CD14-positive monocyte (primary cell): Measurements from ENCODE around the gene NAGS. TPM values are rescaled to one million over a fixed set of nuclear protein-coding genes. Genes with fewer than 3 reads are reported as not detected.

Experiments used
- DNase-seq, 3 donors: peaks; one replicate each; pipeline ENCODE4 v3.0.0-alpha.2; 2011 to 2022
- H2AFZ ChIP-seq: 2 replicates; pipeline ENCODE4 v1.6.0; 2012; ENCODE audit warnings: mild to moderate bottlenecking, low read depth, low read length, inconsistent platforms; ENCODE audit not compliant: insufficient read depth, poor library complexity, severe bottlenecking
- H3K27ac ChIP-seq, 2 donors: 1 replicate in 1 of 2; 2 replicates in 1 of 2; pipeline ENCODE4 v1.5.1; 2012 to 2013; ENCODE audit warnings: low read length in 2 of 2, control low read depth in 1 of 2, inconsistent platforms in 1 of 2, low read depth in 1 of 2, mild to moderate bottlenecking in 1 of 2
- H3K27me3 ChIP-seq, 2 donors: one replicate each; pipeline versions ENCODE4 v1.6.0 to v1.6.1; 2011 to 2013; ENCODE audit warnings: low read length in 2 of 2; ENCODE audit not compliant: control insufficient read depth in 2 of 2, insufficient read depth in 2 of 2
- H3K36me3 ChIP-seq, 2 donors: replicated peaks in 1 of 2; 1 replicate in 1 of 2; 2 replicates in 1 of 2; pipeline versions ENCODE4 v1.5.1 to v1.6.1; 2012 to 2013; ENCODE audit warnings: low read length in 2 of 2, control low read depth in 1 of 2, inconsistent platforms in 1 of 2, mild to moderate bottlenecking in 1 of 2; ENCODE audit not compliant: insufficient read depth in 2 of 2, control insufficient read depth in 1 of 2
- H3K4me1 ChIP-seq, 2 donors: 1 replicate in 1 of 2; 2 replicates in 1 of 2; pipeline versions ENCODE4 v1.5.1 to v1.6.1; 2012 to 2013; ENCODE audit warnings: low read length in 2 of 2, control low read depth in 1 of 2, inconsistent platforms in 1 of 2, mild to moderate bottlenecking in 1 of 2, moderate library complexity in 1 of 2; ENCODE audit not compliant: insufficient read depth in 2 of 2, control insufficient read depth in 1 of 2
- H3K4me2 ChIP-seq: replicated peaks from 2 replicates; pipeline ENCODE3; 2012; ENCODE audit warnings: low read length, moderate library complexity, mild to moderate bottlenecking; ENCODE audit not compliant: poor library complexity, severe bottlenecking; ENCODE audit errors: extremely low read depth
- H3K4me3 ChIP-seq, 3 experiments: fragments of 200-600 bp in 1 of 3; sonication (generic) in 1 of 3; replicated peaks in 1 of 3; 1 replicate in 2 of 3; 2 replicates in 1 of 3; pipeline ENCODE4 v1.5.1; 2011 to 2013; ENCODE audit warnings: low read length in 3 of 3, mild to moderate bottlenecking in 3 of 3, control low read depth in 2 of 3, low read depth in 2 of 3, inconsistent platforms in 1 of 3, moderate library complexity in 1 of 3
- H3K79me2 ChIP-seq: 2 replicates; pipeline ENCODE4 v1.6.0; 2012; ENCODE audit warnings: mild to moderate bottlenecking, control low read depth, inconsistent platforms, low read length, moderate library complexity; ENCODE audit not compliant: insufficient read depth
- H3K9ac ChIP-seq: 2 replicates; pipeline ENCODE4 v1.6.0; 2017; ENCODE audit warnings: low read length, mild to moderate bottlenecking; ENCODE audit not compliant: insufficient read depth, poor library complexity, severe bottlenecking
- H3K9me3 ChIP-seq, 2 donors: replicated peaks in 1 of 2; 1 replicate in 1 of 2; 2 replicates in 1 of 2; pipeline versions ENCODE4 v1.5.1 to v1.6.1; 2012 to 2013; ENCODE audit warnings: low read length in 2 of 2, control low read depth in 1 of 2; ENCODE audit not compliant: control insufficient read depth in 1 of 2, insufficient read depth in 1 of 2
- H4K20me1 ChIP-seq: 2 replicates; pipeline ENCODE4 v1.6.0; 2012; ENCODE audit warnings: mild to moderate bottlenecking, low read length, control low read depth, moderate library complexity; ENCODE audit not compliant: insufficient read depth
- H3K27ac Mint-ChIP-seq, 7 donors: one replicate each; pipeline ENCODE4 v1.8.0; 2020; ENCODE audit warnings: mild to moderate bottlenecking in 7 of 7, mixed read lengths in 7 of 7, moderate library complexity in 6 of 7, inconsistent platforms in 2 of 7
- H3K27me3 Mint-ChIP-seq, 3 donors: one replicate each; pipeline ENCODE4 v1.8.0; 2021 to 2022; ENCODE audit warnings: low read depth in 3 of 3, mild to moderate bottlenecking in 3 of 3, mixed read lengths in 3 of 3, moderate library complexity in 3 of 3, inconsistent platforms in 1 of 3
- H3K36me3 Mint-ChIP-seq, 2 donors: one replicate each; pipeline ENCODE4 v1.8.0; 2020; ENCODE audit warnings: mixed read lengths in 2 of 2, inconsistent platforms in 1 of 2, mild to moderate bottlenecking in 1 of 2
- H3K4me1 Mint-ChIP-seq: one replicate; pipeline ENCODE4 v1.8.0; 2020; ENCODE audit warnings: mild to moderate bottlenecking, mixed read lengths
- H3K4me3 Mint-ChIP-seq, 2 donors: one replicate each; pipeline ENCODE4 v1.8.0; 2020; ENCODE audit warnings: mild to moderate bottlenecking in 2 of 2, mixed read lengths in 2 of 2, moderate library complexity in 1 of 2
- H3K9me3 Mint-ChIP-seq, 7 donors: one replicate each; pipeline ENCODE4 v1.8.0; 2020 to 2022; ENCODE audit warnings: mixed read lengths in 7 of 7, mild to moderate bottlenecking in 6 of 7, moderate library complexity in 6 of 7, inconsistent platforms in 2 of 7
- WGBS: methylation state at CpG from one replicate; pipeline ENCODE4 v1.1.5; 2013; ENCODE audit warnings: missing lambda C conversion rate; ENCODE audit not compliant: insufficient coverage; 5-methylcytosine and 5-hydroxymethylcytosine counted together
- intact Hi-C, 2 donors: fragments of 100-400 bp; cut with micrococcal nuclease; formaldehyde crosslinking; loops; one replicate each; pipeline versions ENCODE4 v1.15.0 to v1.15.1; 2023
- polyA plus RNA-seq, 3 donors: library from polyadenylated mRNA; depleted of rRNA in 1 of 3; unstranded in 2 of 3; stranded (reverse) in 1 of 3; fragments of 300-500 nt in 2 of 3; fragments of >200 nt in 1 of 3; fragmentation: Illumina TruSeq in 2 of 3; gene quantifications; 1 replicate in 2 of 3; 2 replicates in 1 of 3; pipeline ENCODE4 v1.2.3, GENCODE V29; 2012 to 2021
- TF ChIP-seq, protein P1 (sequence below): fragments of 200-600 bp; IDR thresholded peaks from one replicate; pipeline ENCODE4 v1.8.0; 2022; ENCODE audit warnings: antibody characterized with exemption, mild to moderate bottlenecking

Gene NAGS
- polyA plus RNA-seq, 3 donors = 0.65 to 0.93 (median 0.84) TPM

DNA sequence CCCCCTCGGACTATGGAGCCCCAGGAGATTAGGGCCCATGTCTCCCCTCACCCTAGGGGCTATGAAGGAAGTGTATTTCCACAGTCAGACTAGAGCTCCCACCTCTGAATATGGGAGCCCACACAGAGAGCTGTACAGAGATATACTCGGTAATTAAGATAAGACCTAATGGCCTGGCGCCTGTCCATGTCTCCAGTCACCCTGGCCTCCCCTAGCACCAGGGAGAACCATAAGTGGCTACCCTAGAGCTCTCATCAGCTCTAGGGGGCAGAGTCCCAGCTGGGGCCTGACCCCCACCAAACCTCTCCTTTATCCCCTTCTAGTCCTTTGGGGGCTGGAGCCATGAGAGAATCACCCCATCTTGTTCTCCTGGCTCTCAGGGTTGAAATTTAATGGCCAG lies 8.0 kb downstream of the NAGS start:
- peaks cover 5% of the 10 kb centered on the region for H4K20me1 ChIP-seq
- H3K27me3 Mint-ChIP-seq = peaks cover 2 to 4% (median 2%) of the 10 kb centered on the region in 3 donors
- H3K36me3 ChIP-seq = peaks cover 12 to 32% of the 10 kb centered on the region in 2 donors
- H3K9me3 ChIP-seq = no peaks in the 10 kb centered on the region
- H3K36me3 Mint-ChIP-seq = peaks cover 28 to 33% of the 10 kb centered on the region in 2 donors
- no peak overlapping the region for H3K9ac ChIP-seq
- no peaks in the 10 kb centered on the region for H3K27me3 ChIP-seq
- WGBS = 93% methylated on average over 2 of the region's 3 CpGs
- no peak for DNase-seq
- H3K4me1 ChIP-seq = peaks cover 26 to 33% of the 10 kb centered on the region in 2 donors
- H3K4me1 Mint-ChIP-seq = peaks cover 37% of the 10 kb centered on the region
- no peak overlapping the region for H3K27ac ChIP-seq
- intact Hi-C loops = no loop called here
- H2AFZ ChIP-seq = no peak overlapping the region
- no peak overlapping the region for H3K4me3 Mint-ChIP-seq
- peak overlapping the region in 1 of 7 donors; percentile 25 for H3K27ac Mint-ChIP-seq
- no peaks in the 10 kb centered on the region for H3K9me3 Mint-ChIP-seq
- H3K4me3 ChIP-seq = no peak overlapping the region
- TF ChIP-seq, protein P1, sequence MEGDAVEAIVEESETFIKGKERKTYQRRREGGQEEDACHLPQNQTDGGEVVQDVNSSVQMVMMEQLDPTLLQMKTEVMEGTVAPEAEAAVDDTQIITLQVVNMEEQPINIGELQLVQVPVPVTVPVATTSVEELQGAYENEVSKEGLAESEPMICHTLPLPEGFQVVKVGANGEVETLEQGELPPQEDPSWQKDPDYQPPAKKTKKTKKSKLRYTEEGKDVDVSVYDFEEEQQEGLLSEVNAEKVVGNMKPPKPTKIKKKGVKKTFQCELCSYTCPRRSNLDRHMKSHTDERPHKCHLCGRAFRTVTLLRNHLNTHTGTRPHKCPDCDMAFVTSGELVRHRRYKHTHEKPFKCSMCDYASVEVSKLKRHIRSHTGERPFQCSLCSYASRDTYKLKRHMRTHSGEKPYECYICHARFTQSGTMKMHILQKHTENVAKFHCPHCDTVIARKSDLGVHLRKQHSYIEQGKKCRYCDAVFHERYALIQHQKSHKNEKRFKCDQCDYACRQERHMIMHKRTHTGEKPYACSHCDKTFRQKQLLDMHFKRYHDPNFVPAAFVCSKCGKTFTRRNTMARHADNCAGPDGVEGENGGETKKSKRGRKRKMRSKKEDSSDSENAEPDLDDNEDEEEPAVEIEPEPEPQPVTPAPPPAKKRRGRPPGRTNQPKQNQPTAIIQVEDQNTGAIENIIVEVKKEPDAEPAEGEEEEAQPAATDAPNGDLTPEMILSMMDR = no peak
- no peak overlapping the region for H3K4me2 ChIP-seq
- H3K79me2 ChIP-seq = peaks cover 14% of the 10 kb centered on the region

DNA sequence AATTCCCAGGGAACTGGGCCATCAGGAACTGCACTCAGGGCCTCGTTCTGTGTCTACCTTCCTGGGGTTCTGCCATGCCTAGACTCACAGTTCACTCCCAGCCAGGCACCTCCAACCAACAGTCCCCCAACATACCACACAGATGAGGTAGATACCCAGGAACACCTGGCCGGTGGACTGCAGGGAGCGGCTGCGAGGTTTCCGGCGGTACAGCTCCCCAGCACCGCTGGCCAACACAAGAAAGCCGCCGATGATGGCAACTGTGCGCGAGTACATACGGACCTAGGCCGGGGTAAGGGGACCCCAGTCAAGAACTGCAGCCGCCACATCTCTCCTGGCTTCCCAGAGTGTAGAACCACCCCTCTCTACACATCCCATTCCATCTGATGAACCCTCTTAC lies 8.5 kb downstream of the NAGS start:
- Histone ChIP-seq H2AFZ (no peak overlapping the region), H4K20me1 (peaks cover 5% of the 10 kb centered on the region), H3K4me3 (no peak overlapping the region), H3K4me2 (no peak overlapping the region), H3K9ac (no peak overlapping the region), H3K27me3 (no peaks in the 10 kb centered on the region), H3K36me3 (peaks cover 12 to 32% of the 10 kb centered on the region in 2 donors), H3K9me3 (no peaks in the 10 kb centered on the region), H3K27ac (no peak overlapping the region), H3K4me1 (peaks cover 21 to 28% of the 10 kb centered on the region in 2 donors), H3K79me2 (peaks cover 14% of the 10 kb centered on the region)
- Mint-ChIP-seq H3K9me3 (no peaks in the 10 kb centered on the region), H3K27me3 (peaks cover 2 to 4% (median 2%) of the 10 kb centered on the region in 3 donors), H3K4me3 (no peak overlapping the region), H3K27ac (no peak overlapping the region), H3K36me3 (peaks cover 28 to 33% of the 10 kb centered on the region in 2 donors), H3K4me1 (peaks cover 32% of the 10 kb centered on the region)
- DNase-seq = no peak
- intact Hi-C loops = no loop called here
- 99% methylated on average over 14 of the region's 14 CpGs for WGBS
- TF ChIP-seq, protein P1 = no peak
